ENCODE results near the gene XRCC2. TPM values are rescaled to one million over a fixed set of nuclear protein-coding genes. Genes with fewer than 3 reads are reported as not detected.

The XRCC2 gene
- total RNA-seq, 4 donors from 2014 or later, result 0.17 to 0.57 (median 0.43) TPM

- H3K27me3 ChIP-seq, result no peaks in the 10 kb centered on the region
- no peak overlapping the region for H3K27ac ChIP-seq (replicated peaks in 1 of 4)
- H3K4me1 ChIP-seq, result no peaks in the 10 kb centered on the region
- intact Hi-C loops (cut with DNase I), result no loop called here
- H3K9me3 ChIP-seq, result no peaks in the 10 kb centered on the region
- DNase-seq (ENCODE audit: extremely low spot score), result no peak
- TF ChIP-seq POLR2A (IDR thresholded peaks at IDR 0.05; ENCODE audit: low read depth) (no peak), POLR2AphosphoS5 (IDR thresholded peaks at IDR 0.05) (no peak), CTCF (IDR thresholded peaks at IDR 0.05) (no peak), EP300 (IDR thresholded peaks at IDR 0.05) (no peak)
- 60% methylated on average over 6 of the region's 6 CpGs for WGBS
- H3K36me3 ChIP-seq, result no peaks in the 10 kb centered on the region
- H3K4me3 ChIP-seq, result no peak overlapping the region
Measured at GRCh38 chr7:152602962-152603361, 73.0 kb downstream of the XRCC2 start.

GRCh38 chr7:152601305-152601798 is 74.6 kb downstream of the XRCC2 start:
- Histone ChIP-seq H3K4me1 (no peaks in the 10 kb centered on the region), H3K27me3 (no peaks in the 10 kb centered on the region), H3K4me3 (no peak overlapping the region), H3K27ac (replicated peaks in 1 of 4) (no peak overlapping the region), H3K9me3 (no peaks in the 10 kb centered on the region), H3K36me3 (no peaks in the 10 kb centered on the region)
- TF ChIP-seq POLR2AphosphoS5 (IDR thresholded peaks at IDR 0.05) (no peak), CTCF (IDR thresholded peaks at IDR 0.05) (no peak), POLR2A (IDR thresholded peaks at IDR 0.05; ENCODE audit: low read depth) (no peak), EP300 (IDR thresholded peaks at IDR 0.05) (no peak)
- intact Hi-C loops (cut with DNase I), result no loop called here
- no peak for DNase-seq (ENCODE audit: extremely low spot score)
- 92% methylated on average over 17 of the region's 17 CpGs for WGBS

- Histone ChIP-seq H3K27me3 (no peaks in the 10 kb centered on the region), H3K36me3 (no peaks in the 10 kb centered on the region), H3K9me3 (no peaks in the 10 kb centered on the region), H3K4me1 (no peaks in the 10 kb centered on the region), H3K4me3 (no peak overlapping the region), H3K27ac (replicated peaks in 1 of 4) (no peak overlapping the region)
- intact Hi-C loops (cut with DNase I), result no loop called here
- WGBS, result 100% methylated on average over 5 of the region's 5 CpGs
- DNase-seq (ENCODE audit: extremely low spot score), result no peak
- TF ChIP-seq POLR2AphosphoS5 (IDR thresholded peaks at IDR 0.05), result no peak
- TF ChIP-seq POLR2A (IDR thresholded peaks at IDR 0.05; ENCODE audit: low read depth), result no peak
- no peak for TF ChIP-seq CTCF (IDR thresholded peaks at IDR 0.05)
- TF ChIP-seq EP300 (IDR thresholded peaks at IDR 0.05), result no peak
Measured at GRCh38 chr7:152600266-152600665, 75.7 kb downstream of the XRCC2 start.

GRCh38 chr7:152597507-152597906 is 78.4 kb downstream of the XRCC2 start:
- Histone ChIP-seq H3K27ac (replicated peaks in 1 of 4) (no peak overlapping the region), H3K36me3 (no peaks in the 10 kb centered on the region), H3K4me1 (no peaks in the 10 kb centered on the region), H3K27me3 (no peaks in the 10 kb centered on the region), H3K9me3 (no peaks in the 10 kb centered on the region), H3K4me3 (no peak overlapping the region)
- intact Hi-C loops (cut with DNase I), result no loop called here
- WGBS, result 85% methylated on average over 8 of the region's 8 CpGs
- no peak for DNase-seq (ENCODE audit: extremely low spot score)
- no peak for TF ChIP-seq POLR2A (IDR thresholded peaks at IDR 0.05; ENCODE audit: low read depth)
- TF ChIP-seq POLR2AphosphoS5 (IDR thresholded peaks at IDR 0.05), result no peak
- no peak for TF ChIP-seq EP300 (IDR thresholded peaks at IDR 0.05)
- no peak for TF ChIP-seq CTCF (IDR thresholded peaks at IDR 0.05)

GRCh38 chr7:152596824-152597223 is 79.1 kb downstream of the XRCC2 start:
- no peak for DNase-seq (ENCODE audit: extremely low spot score)
- TF ChIP-seq EP300 (IDR thresholded peaks at IDR 0.05), result no peak
- no peak for TF ChIP-seq POLR2AphosphoS5 (IDR thresholded peaks at IDR 0.05)
- TF ChIP-seq POLR2A (IDR thresholded peaks at IDR 0.05; ENCODE audit: low read depth), result no peak
- TF ChIP-seq CTCF (IDR thresholded peaks at IDR 0.05), result no peak
- H3K4me1 ChIP-seq, result no peaks in the 10 kb centered on the region
- intact Hi-C loops (cut with DNase I), result no loop called here
- no peak overlapping the region for H3K4me3 ChIP-seq
- H3K36me3 ChIP-seq, result no peaks in the 10 kb centered on the region
- 100% methylated on average over 1 of the region's 2 CpGs for WGBS
- no peaks in the 10 kb centered on the region for H3K27me3 ChIP-seq
- H3K9me3 ChIP-seq, result no peaks in the 10 kb centered on the region
- no peak overlapping the region for H3K27ac ChIP-seq (replicated peaks in 1 of 4)
